Central memory CD8-positive, alpha-beta T cell (primary cell): ENCODE data around the gene FKBP9.

Experiments used
- ATAC-seq: fragments of 150-1000 bp; cut with Tn5 transposase; replicated peaks from 2 replicates; pipeline ENCODE4 v1.10.0; 2022; ENCODE audit warnings: mild to moderate bottlenecking, moderate FRiP score, moderate number of reproducible peaks; ENCODE audit not compliant: poor library complexity, severe bottlenecking; ENCODE audit errors: extremely low read depth
- DNase-seq, 2 donors: peaks; one replicate each; pipeline ENCODE4 v3.0.0; 2021; ENCODE audit warnings: low spot score in 2 of 2
- H3K27ac Mint-ChIP-seq: one replicate; pipeline ENCODE4 v1.8.0; 2022; ENCODE audit warnings: low read depth, mild to moderate bottlenecking, moderate library complexity, mixed read lengths
- H3K27me3 Mint-ChIP-seq: one replicate; pipeline ENCODE4 v1.8.0; 2022; ENCODE audit warnings: mixed read lengths
- H3K36me3 Mint-ChIP-seq: one replicate; pipeline ENCODE4 v1.8.0; 2022; ENCODE audit warnings: mild to moderate bottlenecking, moderate library complexity, mixed read lengths; ENCODE audit not compliant: insufficient read depth
- H3K4me1 Mint-ChIP-seq: one replicate; pipeline ENCODE4 v1.8.0; 2022; ENCODE audit warnings: mixed read lengths
- H3K4me3 Mint-ChIP-seq: one replicate; pipeline ENCODE4 v1.8.0; 2022; ENCODE audit warnings: mild to moderate bottlenecking, moderate library complexity, mixed read lengths
- H3K9me3 Mint-ChIP-seq: one replicate; pipeline ENCODE4 v1.8.0; 2022; ENCODE audit warnings: mixed read lengths

FKBP9 gene

GRCh38 chr7:33039903-33040292 lies 82.7 kb downstream of the FKBP9 start:
- H3K27ac Mint-ChIP-seq: peak overlapping the region; percentile 78
- peak overlapping the region; percentile 72 for H3K4me3 Mint-ChIP-seq
- no peak for DNase-seq
- peaks cover 46% of the 10 kb centered on the region for H3K4me1 Mint-ChIP-seq
- no peak for ATAC-seq
- peaks cover 8% of the 10 kb centered on the region for H3K36me3 Mint-ChIP-seq
- no peaks in the 10 kb centered on the region for H3K9me3 Mint-ChIP-seq
- no peaks in the 10 kb centered on the region for H3K27me3 Mint-ChIP-seq

- Mint-ChIP-seq H3K36me3 (peaks cover 6% of the 10 kb centered on the region), H3K9me3 (no peaks in the 10 kb centered on the region), H3K4me1 (peaks cover 48% of the 10 kb centered on the region), H3K27me3 (no peaks in the 10 kb centered on the region), H3K27ac (peak overlapping the region; percentile 97), H3K4me3 (peak overlapping the region; percentile 72)
- peak; percentile 99 for ATAC-seq
- peak in 1 of 2 donors; percentile 66 for DNase-seq
These were observed 83.7 kb downstream of the FKBP9 start for GRCh38 chr7:33040803-33041516.

DNA sequence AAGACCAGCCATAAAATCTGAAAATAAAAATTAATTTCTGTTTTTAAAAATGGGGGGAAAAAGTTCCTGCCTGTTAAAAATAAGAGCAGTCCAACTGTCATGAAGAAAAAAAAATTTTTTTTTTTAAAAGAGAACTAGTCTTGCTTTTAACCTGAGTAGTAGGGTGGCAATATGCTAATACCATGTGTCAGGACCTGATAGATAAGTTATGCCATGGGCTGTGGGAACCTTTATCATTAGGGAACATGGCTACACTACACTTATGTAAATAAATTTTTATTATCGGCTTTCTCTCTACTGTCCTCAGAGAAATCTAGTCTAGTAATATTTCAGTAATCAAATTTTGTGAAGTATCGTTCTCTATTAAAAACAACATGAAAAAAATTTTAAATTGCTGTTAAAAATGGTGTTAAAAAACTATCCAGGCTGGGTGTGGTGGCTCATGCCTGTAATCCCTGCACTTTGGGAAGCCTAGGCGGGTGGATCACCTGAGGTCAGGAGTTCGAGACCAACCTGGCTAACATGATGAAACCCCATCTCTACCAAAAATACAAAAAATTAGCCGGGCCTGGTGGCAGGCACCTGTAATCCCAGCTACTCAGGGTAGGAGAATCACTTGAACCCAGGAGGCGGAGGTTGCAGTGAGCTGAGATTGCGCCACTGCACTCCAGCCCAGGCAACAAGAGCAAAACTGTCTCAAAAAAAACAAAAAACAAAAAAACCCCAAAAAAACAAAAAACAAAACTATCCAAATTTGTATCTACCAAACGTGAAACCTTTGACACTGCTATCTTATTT lies 84.6 kb downstream of the FKBP9 start:
- H3K27ac Mint-ChIP-seq: peak overlapping the region; percentile 97
- H3K27me3 Mint-ChIP-seq: no peaks in the 10 kb centered on the region
- peaks cover 48% of the 10 kb centered on the region for H3K4me1 Mint-ChIP-seq
- peaks cover 2% of the 10 kb centered on the region for H3K36me3 Mint-ChIP-seq
- no peaks in the 10 kb centered on the region for H3K9me3 Mint-ChIP-seq
- H3K4me3 Mint-ChIP-seq: no peak overlapping the region
- DNase-seq (no peak), ATAC-seq (no peak)

DNA sequence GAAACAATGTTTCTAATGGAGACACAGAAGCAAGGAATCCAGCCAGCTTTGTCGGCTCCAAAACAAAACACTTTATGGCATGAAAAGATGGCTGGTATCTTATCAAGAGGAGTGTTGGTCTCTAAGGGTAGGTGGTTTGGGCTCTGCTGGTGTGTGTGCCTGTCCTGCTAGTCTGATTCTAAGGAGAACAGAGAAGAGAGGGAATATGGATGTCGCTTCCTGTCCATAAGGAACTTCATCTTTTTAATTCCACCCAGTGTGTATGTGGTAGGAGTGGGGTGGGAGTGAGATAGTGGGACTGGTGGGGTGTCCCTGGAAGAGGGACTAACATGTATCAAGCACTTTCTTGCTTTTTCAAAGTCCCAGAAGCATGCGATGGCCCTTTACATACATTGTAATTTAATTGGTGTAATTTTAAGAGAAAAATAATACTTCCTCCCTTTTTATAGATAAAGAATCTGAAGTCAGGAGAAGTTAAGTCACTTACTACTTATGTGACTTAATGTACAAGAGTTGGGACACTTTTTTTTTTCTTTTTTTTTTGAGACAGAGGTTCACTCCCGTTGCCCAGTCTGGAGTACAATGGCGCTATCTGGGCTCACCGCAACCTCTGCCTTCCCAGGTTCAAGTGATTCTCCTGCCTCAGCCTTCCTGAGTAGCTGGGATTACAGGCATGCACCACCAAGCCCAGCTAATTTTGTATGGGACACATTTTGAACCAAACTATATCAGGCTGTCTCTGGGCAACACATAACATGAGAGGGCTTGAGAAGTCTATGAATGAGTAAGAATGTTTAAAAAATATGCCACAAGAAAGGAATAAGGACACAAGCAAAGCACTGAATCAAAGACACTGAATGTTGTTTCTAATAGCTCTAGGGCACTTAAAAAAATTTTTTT lies 86.5 kb downstream of the FKBP9 start:
- Mint-ChIP-seq H3K36me3 (peaks cover 2% of the 10 kb centered on the region), H3K9me3 (no peaks in the 10 kb centered on the region), H3K4me3 (no peak overlapping the region), H3K27ac (peak overlapping the region; percentile 19), H3K27me3 (no peaks in the 10 kb centered on the region), H3K4me1 (peaks cover 40% of the 10 kb centered on the region)
- ATAC-seq: no peak
- DNase-seq: no peak

- Mint-ChIP-seq H3K4me1 (peaks cover 37% of the 10 kb centered on the region), H3K27ac (no peak overlapping the region), H3K4me3 (no peak overlapping the region), H3K36me3 (peaks cover 2% of the 10 kb centered on the region), H3K27me3 (no peaks in the 10 kb centered on the region), H3K9me3 (no peaks in the 10 kb centered on the region)
- ATAC-seq (no peak), DNase-seq (no peak)
These were observed 87.1 kb downstream of the FKBP9 start for GRCh38 chr7:33044401-33044718.

DNA sequence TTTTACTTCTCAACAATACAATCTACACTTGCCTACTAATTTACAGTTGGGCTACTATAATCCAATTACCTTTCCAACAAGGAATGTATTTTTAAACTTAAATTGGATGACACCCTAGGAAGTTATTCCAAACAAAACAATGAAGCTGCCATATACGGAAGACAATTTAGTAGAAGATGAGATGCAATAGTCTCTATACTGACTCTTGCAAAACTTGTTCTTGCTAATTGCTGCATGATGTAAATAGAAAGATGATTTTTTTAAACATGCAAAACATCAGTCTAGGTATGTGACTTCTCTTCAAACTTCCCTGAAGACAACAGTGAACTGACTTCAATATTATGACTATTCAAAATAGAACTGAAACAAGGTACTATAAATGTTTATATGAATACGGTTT lies 87.7 kb downstream of the FKBP9 start:
- Mint-ChIP-seq H3K9me3 (no peaks in the 10 kb centered on the region), H3K4me1 (peaks cover 31% of the 10 kb centered on the region), H3K27ac (no peak overlapping the region), H3K36me3 (peaks cover 2% of the 10 kb centered on the region), H3K27me3 (no peaks in the 10 kb centered on the region), H3K4me3 (no peak overlapping the region)
- DNase-seq (no peak), ATAC-seq (no peak)

DNA sequence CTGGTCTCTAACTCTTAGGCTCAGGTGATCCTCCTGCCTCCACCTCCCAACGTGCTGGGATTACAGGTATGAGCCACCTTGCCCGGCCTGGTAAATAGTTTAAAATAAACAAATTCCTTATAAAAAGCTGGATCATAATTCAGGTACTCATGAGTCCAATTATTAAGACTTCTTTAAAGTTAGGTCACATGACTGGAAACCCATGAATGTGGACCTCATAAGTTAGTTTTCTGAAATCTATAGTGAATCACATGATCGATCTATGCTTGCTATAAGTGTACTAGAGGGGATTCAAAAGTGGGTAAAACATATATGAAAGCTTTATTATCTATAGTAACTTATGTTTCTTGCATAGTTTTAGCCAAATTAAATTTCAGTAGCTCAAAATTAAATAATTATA lies 91.0 kb downstream of the FKBP9 start:
- H3K4me3 Mint-ChIP-seq: no peak overlapping the region
- no peak for DNase-seq
- H3K9me3 Mint-ChIP-seq: no peaks in the 10 kb centered on the region
- no peaks in the 10 kb centered on the region for H3K36me3 Mint-ChIP-seq
- H3K27me3 Mint-ChIP-seq: no peaks in the 10 kb centered on the region
- no peak for ATAC-seq
- peaks cover 36% of the 10 kb centered on the region for H3K4me1 Mint-ChIP-seq
- H3K27ac Mint-ChIP-seq: peak overlapping the region; percentile 32

DNA sequence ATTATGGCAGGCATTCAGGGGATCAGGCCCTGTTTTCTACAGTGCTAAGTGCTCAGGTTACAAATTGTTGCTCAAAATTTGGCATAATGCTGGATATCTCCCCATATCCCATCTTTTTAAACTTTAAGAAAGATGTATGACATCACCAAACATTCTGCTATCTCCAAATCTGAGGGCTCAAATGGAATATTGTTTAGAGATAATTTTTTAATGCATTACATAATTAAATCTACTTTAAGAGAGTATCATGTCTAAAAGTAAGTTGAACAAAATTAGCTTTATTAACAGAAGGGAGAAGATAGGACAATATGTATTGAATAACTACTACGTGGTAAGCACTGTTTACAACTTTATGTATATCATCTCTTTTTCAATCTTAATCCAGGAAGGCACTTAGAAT lies 91.5 kb downstream of the FKBP9 start:
- Mint-ChIP-seq H3K27ac (no peak overlapping the region), H3K4me3 (no peak overlapping the region), H3K4me1 (peaks cover 32% of the 10 kb centered on the region), H3K9me3 (no peaks in the 10 kb centered on the region), H3K36me3 (no peaks in the 10 kb centered on the region), H3K27me3 (no peaks in the 10 kb centered on the region)
- DNase-seq (no peak), ATAC-seq (no peak)

GRCh38 chr7:33050535-33051318 lies 93.5 kb downstream of the FKBP9 start:
- no peak overlapping the region for H3K27ac Mint-ChIP-seq
- H3K27me3 Mint-ChIP-seq: no peaks in the 10 kb centered on the region
- peaks cover 1% of the 10 kb centered on the region for H3K36me3 Mint-ChIP-seq
- ATAC-seq: no peak
- no peak for DNase-seq
- H3K4me3 Mint-ChIP-seq: no peak overlapping the region
- H3K9me3 Mint-ChIP-seq: no peaks in the 10 kb centered on the region
- H3K4me1 Mint-ChIP-seq: peaks cover 36% of the 10 kb centered on the region

GRCh38 chr7:33053721-33054120 lies 96.5 kb downstream of the FKBP9 start:
- peak overlapping the region; percentile 85 for H3K27ac Mint-ChIP-seq
- DNase-seq: no peak
- H3K27me3 Mint-ChIP-seq: no peaks in the 10 kb centered on the region
- no peak for ATAC-seq
- H3K4me3 Mint-ChIP-seq: no peak overlapping the region
- H3K36me3 Mint-ChIP-seq: peaks cover 1% of the 10 kb centered on the region
- no peaks in the 10 kb centered on the region for H3K9me3 Mint-ChIP-seq
- H3K4me1 Mint-ChIP-seq: peaks cover 46% of the 10 kb centered on the region

DNA sequence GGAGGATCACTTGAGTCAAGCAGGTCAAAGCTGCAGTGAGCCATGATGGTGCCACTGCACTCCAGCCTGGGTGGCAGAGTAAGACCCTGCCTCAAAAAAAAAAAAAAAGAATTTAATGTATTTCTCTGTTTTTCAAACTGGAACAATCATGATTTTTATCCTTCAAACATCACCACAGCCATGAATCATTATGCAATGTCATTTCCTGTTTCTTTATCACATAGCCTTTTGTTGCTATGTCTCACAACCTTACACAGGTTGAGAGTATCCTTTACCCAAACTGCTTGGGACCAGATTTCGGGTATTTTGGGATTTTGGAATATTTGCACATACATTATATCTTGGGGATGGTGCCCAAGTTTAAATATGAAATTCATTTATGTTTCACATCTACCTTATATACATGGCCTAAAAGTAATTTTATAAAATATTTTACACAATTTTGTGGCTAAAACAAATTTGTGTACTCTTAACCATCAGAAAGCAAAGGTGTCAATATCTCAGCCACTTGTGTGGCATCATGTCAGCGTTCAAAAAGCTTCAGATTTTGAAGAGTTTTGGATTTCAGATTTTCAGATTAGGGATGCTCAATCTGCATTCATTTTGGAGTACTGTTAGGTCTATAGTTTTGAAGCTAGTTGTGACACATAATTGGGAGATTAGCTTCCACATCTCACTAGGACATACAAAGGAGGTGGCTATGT lies 97.2 kb downstream of the FKBP9 start:
- no peak overlapping the region for H3K4me3 Mint-ChIP-seq
- peaks cover 1% of the 10 kb centered on the region for H3K36me3 Mint-ChIP-seq
- H3K9me3 Mint-ChIP-seq: no peaks in the 10 kb centered on the region
- peak; percentile 84 for ATAC-seq
- H3K27ac Mint-ChIP-seq: peak overlapping the region; percentile 85
- DNase-seq: no peak
- peaks cover 53% of the 10 kb centered on the region for H3K4me1 Mint-ChIP-seq
- no peaks in the 10 kb centered on the region for H3K27me3 Mint-ChIP-seq
